Mesothelial cell of epicardium (in vitro differentiated cells): ENCODE results near the gene PLPP6. TPM values are rescaled to one million over a fixed set of nuclear protein-coding genes. Genes with fewer than 3 reads are reported as not detected.

ENCODE experiments used
- DNase-seq, 2 experiments: peaks; one replicate each; pipeline ENCODE4 v3.0.0; 2021; ENCODE audit warnings: low spot score in 2 of 2; ENCODE audit not compliant: unreplicated experiment in 2 of 2
- H3K27ac Mint-ChIP-seq: 2 replicates; pipeline ENCODE4 v1.8.0; 2021; ENCODE audit warnings: mixed read lengths
- H3K27me3 Mint-ChIP-seq: 2 replicates; pipeline ENCODE4 v1.8.0; 2021; ENCODE audit warnings: low read depth, mixed read lengths
- H3K36me3 Mint-ChIP-seq: 2 replicates; pipeline ENCODE4 v1.8.0; 2021; ENCODE audit warnings: mixed read lengths
- H3K4me1 Mint-ChIP-seq: 2 replicates; pipeline ENCODE4 v1.8.0; 2021; ENCODE audit warnings: mixed read lengths
- H3K4me3 Mint-ChIP-seq: 2 replicates; pipeline ENCODE4 v1.8.0; 2021; ENCODE audit warnings: mild to moderate bottlenecking, moderate library complexity, mixed read lengths
- H3K9me3 Mint-ChIP-seq: 2 replicates; pipeline ENCODE4 v1.8.0; 2021; ENCODE audit warnings: mixed read lengths
- CTCF ChIP-seq: fragments of 200-600 bp; sonication (generic); IDR thresholded peaks from one replicate; pipeline ENCODE4 v1.5.0; 2021; ENCODE audit warnings: antibody characterized with exemption; ENCODE audit not compliant: unreplicated experiment
- total RNA-seq: library from RNA; stranded (reverse); gene quantifications from 3 replicates; pipeline ENCODE4 v1.2.1, GENCODE V29; 2021

The PLPP6 gene
- total RNA-seq, 1 donor from 2014 or later, result 11.8 TPM

GRCh38 chr9:4663956-4664355 is 1.9 kb downstream of the PLPP6 start:
- peaks cover 3% of the 10 kb centered on the region for H3K9me3 Mint-ChIP-seq
- no peaks in the 10 kb centered on the region for H3K27me3 Mint-ChIP-seq
- TF ChIP-seq CTCF, result no peak
- peaks cover 50% of the 10 kb centered on the region for H3K4me1 Mint-ChIP-seq
- H3K36me3 Mint-ChIP-seq, result peaks cover 5% of the 10 kb centered on the region
- peak overlapping the region; percentile 2 for H3K4me3 Mint-ChIP-seq
- H3K27ac Mint-ChIP-seq, result peak overlapping the region; percentile 26
- DNase-seq, result no peak

- H3K4me3 Mint-ChIP-seq, result peak overlapping the region; percentile 79
- H3K4me1 Mint-ChIP-seq, result peaks cover 50% of the 10 kb centered on the region
- H3K27me3 Mint-ChIP-seq, result no peaks in the 10 kb centered on the region
- no peak for TF ChIP-seq CTCF
- peaks cover 3% of the 10 kb centered on the region for H3K9me3 Mint-ChIP-seq
- DNase-seq, result no peak
- peak overlapping the region; percentile 86 for H3K27ac Mint-ChIP-seq
- peaks cover 2% of the 10 kb centered on the region for H3K36me3 Mint-ChIP-seq
Measured at GRCh38 chr9:4665357-4665756, 3.3 kb downstream of the PLPP6 start.

GRCh38 chr9:4666042-4666699 is 4.1 kb downstream of the PLPP6 start, which contains the start of gene SPATA6L:
SPATA6L (minus strand) TSS chr9:4666480; CDS start chr9:4666250, 230 bp downstream.
- H3K4me1 Mint-ChIP-seq, result peaks cover 50% of the 10 kb centered on the region

GRCh38 chr9:4667681-4668080 is 5.6 kb downstream of the PLPP6 start:
- no peaks in the 10 kb centered on the region for H3K9me3 Mint-ChIP-seq
- no peak for TF ChIP-seq CTCF
- no peak for DNase-seq
- no peak overlapping the region for H3K4me3 Mint-ChIP-seq
- H3K27me3 Mint-ChIP-seq, result no peaks in the 10 kb centered on the region
- H3K4me1 Mint-ChIP-seq, result peaks cover 39% of the 10 kb centered on the region
- H3K36me3 Mint-ChIP-seq, result no peaks in the 10 kb centered on the region
- H3K27ac Mint-ChIP-seq, result no peak overlapping the region

More at GRCh38 chr9:4666042-4666699, 4.1 kb downstream of the PLPP6 start, which contains the start of gene SPATA6L:
- no peak for TF ChIP-seq CTCF
- Mint-ChIP-seq H3K36me3 (no peaks in the 10 kb centered on the region), H3K9me3 (peaks cover under 1% of the 10 kb centered on the region), H3K4me3 (peak within 1 kb of the TSS; percentile 79), H3K27me3 (no peaks in the 10 kb centered on the region), H3K27ac (peak within 1 kb of the TSS; percentile 86)
- DNase-seq, result peak; percentile 29 to 59

- Mint-ChIP-seq H3K27ac (no peak overlapping the region), H3K4me3 (no peak overlapping the region), H3K4me1 (peaks cover 30% of the 10 kb centered on the region), H3K27me3 (no peaks in the 10 kb centered on the region), H3K36me3 (no peaks in the 10 kb centered on the region), H3K9me3 (no peaks in the 10 kb centered on the region)
- DNase-seq, result no peak
- no peak for TF ChIP-seq CTCF
Measured at GRCh38 chr9:4668604-4669003, 6.5 kb downstream of the PLPP6 start.

GRCh38 chr9:4669890-4670289 is 7.8 kb downstream of the PLPP6 start:
- no peak overlapping the region for H3K4me3 Mint-ChIP-seq
- peaks cover 18% of the 10 kb centered on the region for H3K4me1 Mint-ChIP-seq
- H3K27ac Mint-ChIP-seq, result no peak overlapping the region
- H3K9me3 Mint-ChIP-seq, result no peaks in the 10 kb centered on the region
- no peak for DNase-seq
- H3K27me3 Mint-ChIP-seq, result no peaks in the 10 kb centered on the region
- H3K36me3 Mint-ChIP-seq, result no peaks in the 10 kb centered on the region
- TF ChIP-seq CTCF, result no peak
